Stomach (tissue), 4 donors: ENCODE measurements around the gene AP1S2.

ENCODE experiments used
- CTCF ChIP-seq, 7 experiments: fragments of 450-650 bp in 4 of 7; fragments of 200-600 bp in 3 of 7; sonication (generic) in 3 of 7; IDR thresholded peaks; one replicate each; pipeline ENCODE4 v1.5.1; 2016 to 2019; ENCODE audit warnings: antibody characterized with exemption in 7 of 7, control low read depth in 2 of 7, mild to moderate bottlenecking in 1 of 7
- EP300 ChIP-seq: sonication (generic); formaldehyde crosslinking; IDR thresholded peaks from one replicate; pipeline ENCODE4 v1.6.1; 2017; ENCODE audit warnings: antibody characterized with exemption
- POLR2A ChIP-seq, 4 donors: fragments of 450-650 bp; IDR thresholded peaks; one replicate each; pipeline ENCODE4 v1.6.1; 2016; ENCODE audit warnings: antibody characterized with exemption in 4 of 4, control low read depth in 2 of 4, mild to moderate bottlenecking in 1 of 4, moderate library complexity in 1 of 4

GRCh38 chrX:15822922-15823321 lies 31.7 kb downstream of the AP1S2 start:
- no peak for TF ChIP-seq CTCF (IDR thresholded peaks at IDR 0.05)
- no peak for TF ChIP-seq EP300
- TF ChIP-seq POLR2A (IDR thresholded peaks at IDR 0.05), result no peak
